ENCODE data around the gene POC5. TPM values are rescaled to one million over a fixed set of nuclear protein-coding genes. Genes with fewer than 3 reads are reported as not detected.

Gene POC5
- total RNA-seq, 2 experiments from 2014 or later = 20.7 to 21.8 TPM

- CTCF ChIA-PET = interaction anchor here (0.6 kb wide), 1 partner anchor 26 kb away, joined by 3 read pairs; no protein-coding TSS in a partner anchor
- H3K9me3 Mint-ChIP-seq = no peaks in the 10 kb centered on the region
- H3K27ac Mint-ChIP-seq = no peak overlapping the region
Observed at GRCh38 chr5:75654693-75655295, 62.4 kb downstream of the POC5 start.

DNA sequence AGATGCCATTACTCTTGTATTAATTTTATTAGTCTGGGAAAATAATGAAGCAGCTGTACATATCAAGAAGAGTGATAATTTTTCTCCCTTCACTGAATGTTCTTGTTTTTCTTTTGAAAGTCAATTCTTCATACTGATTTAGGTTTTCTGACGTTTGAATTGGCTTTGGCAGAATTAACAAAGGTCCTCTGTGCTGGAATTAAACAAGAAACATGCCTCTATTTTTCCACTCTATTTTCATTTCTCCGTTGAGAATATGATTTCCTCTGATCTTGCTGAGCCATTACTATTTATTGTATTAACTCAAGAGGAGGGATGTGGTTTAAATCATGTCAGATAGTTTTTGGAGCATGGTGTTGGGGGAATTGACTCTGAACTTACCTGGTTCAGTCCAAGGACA is 63.7 kb downstream of the POC5 start:
- intact Hi-C loops (cut with micrococcal nuclease) = no loop called here
- H3K27me3 Mint-ChIP-seq = no peaks in the 10 kb centered on the region
- no peak for DNase-seq
- no peaks in the 10 kb centered on the region for H3K36me3 Mint-ChIP-seq
- no peak overlapping the region for H3K27ac Mint-ChIP-seq
- H3K4me1 Mint-ChIP-seq (ENCODE audit: low read depth) = peaks cover 3% of the 10 kb centered on the region
- CTCF ChIA-PET = no interaction called here
- H3K9me3 Mint-ChIP-seq = no peaks in the 10 kb centered on the region
- POLR2A ChIA-PET = no interaction called here
- H3K4me3 Mint-ChIP-seq = no peak overlapping the region

More at GRCh38 chr5:75654693-75655295, 62.4 kb downstream of the POC5 start:
- Mint-ChIP-seq H3K27me3 (no peaks in the 10 kb centered on the region), H3K4me1 (ENCODE audit: low read depth) (no peaks in the 10 kb centered on the region), H3K4me3 (no peak overlapping the region), H3K36me3 (no peaks in the 10 kb centered on the region)
- POLR2A ChIA-PET = no interaction called here
- DNase-seq = no peak
- intact Hi-C loops (cut with micrococcal nuclease) = no loop called here

- Mint-ChIP-seq H3K27ac (no peak overlapping the region), H3K4me1 (ENCODE audit: low read depth) (peaks cover 6% of the 10 kb centered on the region), H3K27me3 (no peaks in the 10 kb centered on the region), H3K9me3 (no peaks in the 10 kb centered on the region), H3K4me3 (no peak overlapping the region), H3K36me3 (no peaks in the 10 kb centered on the region)
- DNase-seq = no peak
- CTCF ChIA-PET = no interaction called here
- POLR2A ChIA-PET = no interaction called here
- intact Hi-C loops (cut with micrococcal nuclease) = no loop called here
Observed at GRCh38 chr5:75651575-75652238, 65.5 kb downstream of the POC5 start.

- Mint-ChIP-seq H3K4me3 (peak overlapping the region; percentile 2), H3K27ac (no peak overlapping the region), H3K36me3 (no peaks in the 10 kb centered on the region), H3K4me1 (ENCODE audit: low read depth) (peaks cover 6% of the 10 kb centered on the region), H3K27me3 (no peaks in the 10 kb centered on the region), H3K9me3 (no peaks in the 10 kb centered on the region)
- intact Hi-C loops (cut with micrococcal nuclease) = no loop called here
- ChIA-PET POLR2A (no interaction called here), CTCF (no interaction called here)
- DNase-seq = peak; percentile 43
Observed at GRCh38 chr5:75648712-75649111, 68.5 kb downstream of the POC5 start.

DNA sequence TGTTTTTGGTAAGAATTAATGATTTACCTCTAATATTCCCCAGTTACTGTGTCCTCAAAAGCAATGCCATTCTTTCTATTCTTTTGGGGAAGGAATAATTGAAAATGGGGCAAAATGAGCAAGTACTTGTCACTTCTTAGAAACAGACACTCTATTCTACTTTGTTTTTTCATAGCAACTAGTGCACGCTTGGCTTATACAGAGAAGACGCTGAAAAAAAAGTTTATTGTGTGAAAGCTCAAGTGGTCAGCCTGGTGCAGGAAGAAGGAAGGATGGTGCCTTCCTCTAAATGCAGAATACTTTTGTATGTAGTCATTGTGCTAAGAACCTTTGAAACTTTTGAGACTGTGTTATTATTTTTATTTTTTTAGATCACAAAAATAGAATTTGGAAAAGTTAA is 76.4 kb downstream of the POC5 start:
- intact Hi-C loops (cut with micrococcal nuclease) = no loop called here
- ChIA-PET CTCF (no interaction called here), POLR2A (no interaction called here)
- Mint-ChIP-seq H3K4me3 (no peak overlapping the region), H3K4me1 (ENCODE audit: low read depth) (no peaks in the 10 kb centered on the region), H3K27me3 (no peaks in the 10 kb centered on the region), H3K9me3 (peaks cover 1% of the 10 kb centered on the region), H3K36me3 (no peaks in the 10 kb centered on the region), H3K27ac (no peak overlapping the region)
- no peak for DNase-seq

DNA sequence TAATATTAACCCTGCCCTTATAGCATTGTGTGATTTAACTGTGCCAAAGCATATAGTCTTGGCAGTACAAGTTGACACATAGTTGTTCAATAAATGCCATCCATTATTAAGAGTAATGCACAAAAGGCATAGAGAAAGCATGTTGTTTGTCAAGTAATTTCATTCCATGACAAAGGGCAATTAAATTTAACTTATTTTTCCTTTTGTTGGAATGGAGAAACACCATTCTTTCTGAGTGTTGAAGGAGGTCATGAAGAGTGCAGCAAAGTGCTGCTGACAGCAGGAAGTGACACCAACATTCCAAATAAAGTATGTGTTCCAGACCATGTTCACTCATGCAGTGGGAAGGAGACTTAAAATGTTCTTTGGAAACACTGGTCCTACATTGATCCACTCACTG is 76.8 kb downstream of the POC5 start:
- Mint-ChIP-seq H3K4me1 (ENCODE audit: low read depth) (no peaks in the 10 kb centered on the region), H3K36me3 (no peaks in the 10 kb centered on the region), H3K27ac (no peak overlapping the region), H3K4me3 (no peak overlapping the region), H3K27me3 (no peaks in the 10 kb centered on the region), H3K9me3 (peaks cover 1% of the 10 kb centered on the region)
- ChIA-PET POLR2A (no interaction called here), CTCF (no interaction called here)
- intact Hi-C loops (cut with micrococcal nuclease) = no loop called here
- no peak for DNase-seq

DNA sequence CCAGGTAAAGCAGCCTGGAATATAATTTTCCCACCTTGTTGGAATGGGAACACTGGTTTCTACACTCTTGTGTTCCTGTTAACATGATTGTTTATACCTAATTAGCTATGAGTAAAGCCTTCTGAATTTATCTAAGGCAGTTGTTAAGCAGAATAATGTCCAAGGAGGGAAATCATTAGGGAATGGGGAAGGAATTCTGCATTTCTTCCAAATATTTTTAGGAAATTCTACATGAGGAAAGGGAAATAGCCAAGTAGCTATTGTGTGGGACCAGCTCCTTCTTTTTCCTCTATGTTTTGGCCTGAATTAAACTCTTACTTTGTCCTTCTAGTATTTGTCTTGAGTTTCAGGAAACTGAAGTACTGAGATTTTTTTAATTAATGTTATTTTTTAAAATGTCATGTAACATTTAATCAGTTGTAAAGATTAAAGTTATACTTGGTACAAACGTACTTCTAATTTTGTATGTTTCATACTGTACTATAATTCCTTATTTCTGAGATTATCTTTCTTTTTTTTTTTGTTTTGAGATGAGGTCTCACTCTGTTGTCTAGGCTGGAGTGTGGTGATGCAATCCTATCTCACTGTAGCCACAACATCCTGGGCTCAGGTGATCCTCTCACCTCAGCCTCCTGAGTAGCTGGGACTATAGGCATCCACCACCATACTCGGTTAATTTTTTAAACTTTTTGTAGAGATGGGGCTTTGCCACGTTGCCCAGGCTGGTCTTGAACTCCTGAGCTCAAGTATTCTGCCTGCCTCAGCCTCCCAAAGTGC is 77.5 kb downstream of the POC5 start:
- no peak overlapping the region for H3K27ac Mint-ChIP-seq
- ChIA-PET POLR2A (no interaction called here), CTCF (no interaction called here)
- intact Hi-C loops (cut with micrococcal nuclease) = no loop called here
- no peaks in the 10 kb centered on the region for H3K4me1 Mint-ChIP-seq (ENCODE audit: low read depth)
- peaks cover 1% of the 10 kb centered on the region for H3K9me3 Mint-ChIP-seq
- no peak for DNase-seq
- H3K27me3 Mint-ChIP-seq = no peaks in the 10 kb centered on the region
- no peak overlapping the region for H3K4me3 Mint-ChIP-seq
- no peaks in the 10 kb centered on the region for H3K36me3 Mint-ChIP-seq

- H3K4me1 Mint-ChIP-seq (ENCODE audit: low read depth) = no peaks in the 10 kb centered on the region
- no peak for DNase-seq
- ChIA-PET POLR2A (no interaction called here), CTCF (no interaction called here)
- intact Hi-C loops (cut with micrococcal nuclease) = no loop called here
- peaks cover 4% of the 10 kb centered on the region for H3K9me3 Mint-ChIP-seq
- H3K4me3 Mint-ChIP-seq = no peak overlapping the region
- H3K27ac Mint-ChIP-seq = no peak overlapping the region
- H3K27me3 Mint-ChIP-seq = no peaks in the 10 kb centered on the region
- H3K36me3 Mint-ChIP-seq = no peaks in the 10 kb centered on the region
Observed at GRCh38 chr5:75637949-75638348, 79.3 kb downstream of the POC5 start.

DNA sequence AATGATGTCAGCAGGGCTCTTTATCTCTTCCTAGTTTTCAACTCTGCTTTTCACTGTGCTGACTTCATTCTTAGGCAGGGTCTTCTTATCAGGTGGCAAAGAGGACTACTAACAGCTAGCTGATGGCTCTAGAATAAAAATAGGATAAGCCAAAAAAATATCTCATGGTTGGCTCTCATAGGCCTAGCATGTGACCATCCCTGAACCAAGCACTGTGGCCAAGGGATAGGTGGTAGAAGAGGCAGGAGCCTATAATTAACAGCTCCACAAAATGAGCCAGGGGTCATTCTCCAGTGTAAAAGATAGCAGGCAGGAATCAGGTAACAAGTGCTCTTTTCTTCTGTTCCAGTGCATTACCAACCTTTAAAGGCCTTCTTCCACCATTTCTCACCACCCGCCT is 84.9 kb downstream of the POC5 start:
- DNase-seq = no peak
- no peak overlapping the region for H3K4me3 Mint-ChIP-seq
- H3K27ac Mint-ChIP-seq = no peak overlapping the region
- POLR2A ChIA-PET = no interaction called here
- no peaks in the 10 kb centered on the region for H3K4me1 Mint-ChIP-seq (ENCODE audit: low read depth)
- CTCF ChIA-PET = no interaction called here
- no peaks in the 10 kb centered on the region for H3K27me3 Mint-ChIP-seq
- H3K36me3 Mint-ChIP-seq = no peaks in the 10 kb centered on the region
- intact Hi-C loops (cut with micrococcal nuclease) = no loop called here
- peaks cover 2% of the 10 kb centered on the region for H3K9me3 Mint-ChIP-seq

DNA sequence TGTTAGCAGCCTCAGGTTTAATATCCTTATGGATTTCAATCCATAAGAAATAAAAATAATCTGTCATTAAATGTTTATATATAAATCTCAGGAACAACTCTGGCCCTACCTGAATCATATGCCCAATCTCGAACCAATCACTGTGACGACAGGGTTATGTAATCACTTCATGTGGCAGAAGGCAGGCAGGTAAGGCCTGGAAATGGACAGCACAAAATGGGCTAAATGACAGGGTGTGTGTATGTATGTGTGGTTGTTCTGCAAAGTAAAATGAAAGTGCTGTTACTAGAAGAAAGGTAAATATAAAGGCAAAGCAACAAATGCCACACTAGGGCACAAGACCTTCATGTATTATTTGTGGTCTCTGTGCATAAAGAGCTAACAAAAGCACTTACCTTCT is 86.4 kb downstream of the POC5 start:
- peaks cover 2% of the 10 kb centered on the region for H3K36me3 Mint-ChIP-seq
- no peaks in the 10 kb centered on the region for H3K4me1 Mint-ChIP-seq (ENCODE audit: low read depth)
- CTCF ChIA-PET = no interaction called here
- intact Hi-C loops (cut with micrococcal nuclease) = no loop called here
- H3K27ac Mint-ChIP-seq = no peak overlapping the region
- H3K27me3 Mint-ChIP-seq = no peaks in the 10 kb centered on the region
- H3K4me3 Mint-ChIP-seq = no peak overlapping the region
- no peak for DNase-seq
- peaks cover 2% of the 10 kb centered on the region for H3K9me3 Mint-ChIP-seq
- POLR2A ChIA-PET = no interaction called here

DNA sequence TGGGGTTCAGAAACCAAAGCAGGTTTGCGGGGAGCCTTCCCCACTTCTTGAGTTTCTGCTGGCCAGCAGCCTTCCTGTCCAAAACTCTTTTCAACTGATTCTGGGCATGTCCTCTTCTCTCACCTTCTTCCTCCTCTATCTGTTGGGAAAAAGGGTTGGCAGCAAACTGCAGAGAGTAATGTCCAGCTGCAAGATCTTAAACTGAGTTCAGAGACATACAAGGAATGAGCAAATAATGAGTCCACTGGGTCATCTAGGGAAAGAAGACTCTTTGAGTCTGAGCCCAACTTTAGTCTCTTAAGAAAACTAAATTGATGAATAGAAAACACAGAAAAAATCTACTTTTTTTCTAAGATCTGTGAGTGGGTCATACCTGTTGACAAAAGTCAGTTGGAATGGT is 89.4 kb downstream of the POC5 start:
- DNase-seq = no peak
- Mint-ChIP-seq H3K9me3 (no peaks in the 10 kb centered on the region), H3K27me3 (no peaks in the 10 kb centered on the region), H3K27ac (no peak overlapping the region), H3K36me3 (peaks cover 2% of the 10 kb centered on the region), H3K4me3 (no peak overlapping the region), H3K4me1 (ENCODE audit: low read depth) (no peaks in the 10 kb centered on the region)
- CTCF ChIA-PET = no interaction called here
- intact Hi-C loops (cut with micrococcal nuclease) = no loop called here
- POLR2A ChIA-PET = no interaction called here

DNA sequence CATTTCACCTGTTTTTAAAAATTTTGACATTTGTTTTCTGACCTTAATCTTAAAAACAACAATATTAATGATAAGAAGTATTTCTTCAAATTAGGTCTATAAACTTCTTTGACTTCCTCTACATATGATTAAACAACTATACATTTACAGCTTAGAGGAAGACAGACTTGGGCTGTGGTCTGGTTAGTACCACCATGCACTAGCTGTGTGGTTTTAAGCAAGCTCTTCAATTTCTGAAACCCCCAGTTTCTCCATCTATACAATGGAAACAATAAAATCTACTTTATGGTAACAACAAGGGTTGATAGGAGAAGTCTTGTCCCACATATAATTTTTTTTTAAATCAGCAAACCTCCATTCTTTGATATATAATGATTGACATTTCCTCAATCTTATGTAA is 90.3 kb downstream of the POC5 start:
- no peaks in the 10 kb centered on the region for H3K9me3 Mint-ChIP-seq
- intact Hi-C loops (cut with micrococcal nuclease) = no loop called here
- H3K36me3 Mint-ChIP-seq = peaks cover 2% of the 10 kb centered on the region
- H3K27me3 Mint-ChIP-seq = no peaks in the 10 kb centered on the region
- ChIA-PET CTCF (interaction anchor here (0.6 kb wide), 1 partner anchor 112 kb away, joined by 3 read pairs; no protein-coding TSS in a partner anchor), POLR2A (no interaction called here)
- H3K4me1 Mint-ChIP-seq (ENCODE audit: low read depth) = no peaks in the 10 kb centered on the region
- H3K4me3 Mint-ChIP-seq = no peak overlapping the region
- DNase-seq = no peak
- H3K27ac Mint-ChIP-seq = no peak overlapping the region
